Measurements from ENCODE around the gene UHRF2. TPM values are rescaled to one million over a fixed set of nuclear protein-coding genes. Genes with fewer than 3 reads are reported as not detected.

Gene UHRF2
- total RNA-seq, 3 donors from 2014 or later, result 61.0 to 95.6 (median 62.6) TPM

DNA sequence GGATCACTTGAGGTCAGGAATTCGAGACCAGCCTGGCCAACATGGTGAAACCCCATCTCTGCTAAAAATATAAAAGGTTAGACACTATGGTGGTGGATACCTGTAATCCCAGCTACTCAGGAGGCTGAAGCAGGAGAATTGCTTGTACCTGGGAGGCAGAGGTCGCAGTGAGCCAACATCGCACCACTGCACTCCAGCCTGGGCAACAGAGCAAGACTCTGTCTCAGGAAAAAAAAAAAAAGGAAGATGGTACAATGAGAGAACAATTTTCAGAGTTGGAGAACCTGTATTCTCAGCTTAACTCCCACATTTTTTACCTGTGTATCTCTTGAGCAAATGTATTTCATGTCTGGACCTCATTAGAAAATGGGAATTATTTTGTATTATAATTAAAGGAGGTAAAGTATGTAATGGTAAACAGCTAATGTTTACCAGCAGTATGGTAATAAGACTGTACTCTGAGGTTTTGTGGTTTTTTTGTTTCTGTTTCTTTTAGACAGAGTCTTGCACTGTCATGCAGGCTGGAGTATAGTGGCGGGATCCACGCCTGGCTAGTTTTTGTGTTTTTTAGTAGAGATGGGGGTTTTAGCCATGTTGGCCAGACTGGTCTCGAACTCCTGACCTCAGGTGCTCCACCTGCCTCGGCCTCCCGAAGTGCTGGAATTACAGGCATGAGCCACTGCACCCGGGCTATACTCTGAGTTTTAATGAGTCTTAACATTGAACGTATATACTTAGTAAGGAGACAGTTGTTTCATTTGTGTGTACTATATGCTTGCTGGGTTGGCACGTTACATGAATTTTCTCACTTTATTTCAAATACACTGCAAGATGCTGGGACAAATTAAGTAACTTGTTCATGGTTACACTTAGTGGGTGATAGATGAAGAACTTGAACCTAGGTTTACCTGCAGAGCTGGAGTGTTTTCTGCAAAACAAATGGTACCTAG, 16.2 kb downstream of the UHRF2 start:
- Histone ChIP-seq H3K9me3 (no peaks in the 10 kb centered on the region), H3K36me3 (no peaks in the 10 kb centered on the region), H3K4me3 (no peak overlapping the region), H3K27me3 (no peaks in the 10 kb centered on the region), H3K4me1 (no peaks in the 10 kb centered on the region), H3K27ac (no peak overlapping the region)
- no peak for DNase-seq (ENCODE audit: low spot score in 2 of 2)
- intact Hi-C loops (cut with DNase I; ENCODE audit: low total_unique reads), result no loop called here
- TF ChIP-seq, protein P1, sequence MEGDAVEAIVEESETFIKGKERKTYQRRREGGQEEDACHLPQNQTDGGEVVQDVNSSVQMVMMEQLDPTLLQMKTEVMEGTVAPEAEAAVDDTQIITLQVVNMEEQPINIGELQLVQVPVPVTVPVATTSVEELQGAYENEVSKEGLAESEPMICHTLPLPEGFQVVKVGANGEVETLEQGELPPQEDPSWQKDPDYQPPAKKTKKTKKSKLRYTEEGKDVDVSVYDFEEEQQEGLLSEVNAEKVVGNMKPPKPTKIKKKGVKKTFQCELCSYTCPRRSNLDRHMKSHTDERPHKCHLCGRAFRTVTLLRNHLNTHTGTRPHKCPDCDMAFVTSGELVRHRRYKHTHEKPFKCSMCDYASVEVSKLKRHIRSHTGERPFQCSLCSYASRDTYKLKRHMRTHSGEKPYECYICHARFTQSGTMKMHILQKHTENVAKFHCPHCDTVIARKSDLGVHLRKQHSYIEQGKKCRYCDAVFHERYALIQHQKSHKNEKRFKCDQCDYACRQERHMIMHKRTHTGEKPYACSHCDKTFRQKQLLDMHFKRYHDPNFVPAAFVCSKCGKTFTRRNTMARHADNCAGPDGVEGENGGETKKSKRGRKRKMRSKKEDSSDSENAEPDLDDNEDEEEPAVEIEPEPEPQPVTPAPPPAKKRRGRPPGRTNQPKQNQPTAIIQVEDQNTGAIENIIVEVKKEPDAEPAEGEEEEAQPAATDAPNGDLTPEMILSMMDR (IDR thresholded peaks at IDR 0.05), result no peak

- Histone ChIP-seq H3K27me3 (no peaks in the 10 kb centered on the region), H3K27ac (no peak overlapping the region), H3K36me3 (no peaks in the 10 kb centered on the region), H3K9me3 (no peaks in the 10 kb centered on the region), H3K4me1 (no peaks in the 10 kb centered on the region), H3K4me3 (no peak overlapping the region)
- intact Hi-C loops (cut with DNase I; ENCODE audit: low total_unique reads), result no loop called here
- no peak for DNase-seq (ENCODE audit: low spot score in 2 of 2)
- TF ChIP-seq POLR2AphosphoS5 (IDR thresholded peaks at IDR 0.05) (no peak), POLR2A (IDR thresholded peaks at IDR 0.05) (no peak)
- TF ChIP-seq, protein P1 (IDR thresholded peaks at IDR 0.05), result no peak
Measured at GRCh38 chr9:6431038-6431437, 18.0 kb downstream of the UHRF2 start.

DNA sequence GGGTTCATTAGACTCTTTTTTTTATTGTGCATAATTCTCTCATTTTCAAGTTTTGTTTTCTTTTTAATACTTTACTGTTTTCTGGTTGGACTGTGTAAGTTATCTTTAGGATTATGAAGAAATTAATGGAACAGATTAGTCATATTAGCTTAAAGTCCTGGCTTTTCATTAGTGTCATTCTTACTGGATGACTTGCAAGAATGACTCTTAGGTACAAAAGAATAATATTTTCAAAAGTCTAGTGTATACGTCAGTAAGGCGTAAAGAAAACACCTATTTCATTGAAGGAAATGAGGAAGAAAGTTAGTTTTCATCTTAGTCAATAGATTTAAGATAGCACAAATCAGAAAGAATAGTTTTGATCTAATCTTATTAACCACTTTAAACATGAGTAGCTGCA, 20.4 kb downstream of the UHRF2 start:
- no peaks in the 10 kb centered on the region for H3K9me3 ChIP-seq
- no peak overlapping the region for H3K27ac ChIP-seq
- H3K4me3 ChIP-seq, result no peak overlapping the region
- H3K27me3 ChIP-seq, result no peaks in the 10 kb centered on the region
- no peaks in the 10 kb centered on the region for H3K36me3 ChIP-seq
- TF ChIP-seq POLR2A (IDR thresholded peaks at IDR 0.05) (no peak), POLR2AphosphoS5 (IDR thresholded peaks at IDR 0.05) (no peak)
- TF ChIP-seq, protein P1 (IDR thresholded peaks at IDR 0.05), result no peak
- intact Hi-C loops (cut with DNase I; ENCODE audit: low total_unique reads), result no loop called here
- no peak for DNase-seq (ENCODE audit: low spot score in 2 of 2)
- no peaks in the 10 kb centered on the region for H3K4me1 ChIP-seq

DNA sequence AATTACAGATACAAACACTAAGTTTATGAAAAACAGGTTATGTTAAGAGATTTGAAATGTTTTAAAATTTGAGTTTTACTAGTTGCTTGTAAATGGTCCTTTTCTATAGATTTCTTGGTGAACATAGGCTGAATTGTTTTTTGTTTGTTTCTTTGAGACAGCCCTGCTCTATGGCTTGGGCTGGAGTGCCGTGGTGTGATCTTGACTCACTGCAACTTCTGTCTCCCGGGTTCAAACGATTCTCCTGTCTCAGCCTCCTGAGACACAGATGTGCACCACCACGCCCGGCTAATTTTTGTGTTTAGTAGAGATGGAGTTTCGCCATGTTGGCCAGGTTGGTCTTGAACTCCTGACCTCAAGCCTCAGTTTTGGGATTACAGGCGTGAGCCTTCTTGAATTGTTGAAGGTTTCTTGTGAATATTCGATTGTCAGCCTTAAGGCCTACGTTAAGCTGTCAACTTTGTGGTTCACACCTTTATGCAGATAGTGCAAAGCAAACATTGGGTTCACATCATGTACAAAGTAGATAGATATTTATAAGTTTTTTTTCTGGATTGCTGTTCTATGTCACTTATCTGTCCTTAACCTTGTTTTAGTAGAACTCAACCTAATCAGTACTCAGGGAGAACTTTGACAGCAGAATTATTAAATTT, 26.2 kb downstream of the UHRF2 start:
- no peak for TF ChIP-seq POLR2AphosphoS5 (IDR thresholded peaks at IDR 0.05)
- TF ChIP-seq POLR2A (IDR thresholded peaks at IDR 0.05), result no peak
- TF ChIP-seq, protein P1 (IDR thresholded peaks at IDR 0.05), result no peak
- H3K36me3 ChIP-seq, result no peaks in the 10 kb centered on the region
- intact Hi-C loops (cut with DNase I; ENCODE audit: low total_unique reads), result no loop called here
- no peaks in the 10 kb centered on the region for H3K27me3 ChIP-seq
- H3K9me3 ChIP-seq, result no peaks in the 10 kb centered on the region
- no peak for DNase-seq (ENCODE audit: low spot score in 2 of 2)
- H3K27ac ChIP-seq, result no peak overlapping the region
- H3K4me3 ChIP-seq, result no peak overlapping the region
- H3K4me1 ChIP-seq, result peaks cover 0 to 8% of the 10 kb centered on the region in 2 donors

GRCh38 chr9:6440405-6440804, 27.4 kb downstream of the UHRF2 start:
- no peak for TF ChIP-seq POLR2AphosphoS5 (IDR thresholded peaks at IDR 0.05)
- TF ChIP-seq, protein P1 (IDR thresholded peaks at IDR 0.05), result no peak
- TF ChIP-seq POLR2A (IDR thresholded peaks at IDR 0.05), result no peak
- Histone ChIP-seq H3K4me3 (no peak overlapping the region), H3K4me1 (peaks cover 0 to 8% of the 10 kb centered on the region in 2 donors), H3K27me3 (no peaks in the 10 kb centered on the region), H3K9me3 (no peaks in the 10 kb centered on the region), H3K27ac (no peak overlapping the region), H3K36me3 (no peaks in the 10 kb centered on the region)
- intact Hi-C loops (cut with DNase I; ENCODE audit: low total_unique reads), result no loop called here
- no peak for DNase-seq (ENCODE audit: low spot score in 2 of 2)

Data from breast epithelium (tissue), 4 donors.